ENCODE measurements around the gene ITPKB. TPM values are rescaled to one million over a fixed set of nuclear protein-coding genes. Genes with fewer than 3 reads are reported as not detected.

Gene ITPKB
- polyA plus RNA-seq, 1 of the 3 experiments (the other 2 are of a cell fraction) = 2.4 TPM

DNA sequence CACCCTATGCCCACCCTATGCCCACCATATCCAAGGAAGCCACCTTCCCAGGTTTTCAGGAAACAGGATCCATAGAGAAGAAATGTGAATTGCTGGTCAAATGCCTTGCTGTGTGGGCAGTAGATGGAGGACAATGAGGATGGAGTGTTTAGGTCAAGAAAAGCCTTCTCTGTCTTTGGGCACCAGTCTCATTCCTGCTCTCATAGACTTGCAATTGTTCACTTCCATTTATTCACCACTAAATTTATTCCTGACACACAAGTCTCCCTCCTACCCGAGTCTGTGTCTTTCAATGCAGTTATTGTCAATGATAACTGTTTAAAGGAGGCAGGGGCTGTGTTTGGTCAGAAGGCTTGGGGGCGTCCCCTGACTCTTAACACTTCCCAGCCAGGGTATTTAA is 48.0 kb upstream of the ITPKB start:
- Histone ChIP-seq H3K27me3 (ENCODE audit: insufficient read depth) (0 out of 2 replicates have a peak, but pooled peaks cover 7% of the 10 kb centered on the region), H3K4me2 (no peak overlapping the region), H3K4me3 (ENCODE audit: low read depth in 2 of 2, low read length in 1 of 2) (no peak overlapping the region), H3K79me2 (ENCODE audit: insufficient read depth) (no peaks in the 10 kb centered on the region), H3K9me2 (no peaks in the 10 kb centered on the region), H4K20me1 (ENCODE audit: insufficient read depth) (no peaks in the 10 kb centered on the region), H3K9ac (no peak overlapping the region), H3F3A (replicated peaks; ENCODE audit: insufficient read depth) (no peaks in the 10 kb centered on the region), H3K9me3 (no peaks in the 10 kb centered on the region), H2AFZ (ENCODE audit: low read depth) (no peak overlapping the region), H3K4me1 (ENCODE audit: control insufficient read depth in 1 of 2, insufficient read depth in 2 of 2, low read depth in 1 of 2, low read length in 1 of 2) (no peaks in the 10 kb centered on the region), H3K27ac (ENCODE audit: low read depth in 2 of 2, low read length in 1 of 2) (no peak overlapping the region), H3K36me3 (replicated peaks in 1 of 2; ENCODE audit: control insufficient read depth in 1 of 2, insufficient read depth in 2 of 2, low read length in 1 of 2) (no peaks in the 10 kb centered on the region)
- TF ChIP-seq MEF2A (IDR thresholded peaks at IDR 0.05; ENCODE audit: borderline replicate concordance, low read depth) (no peak), CHD2 (IDR thresholded peaks at IDR 0.05; ENCODE audit: low read length, partially characterized antibody) (no peak), FOXJ3 (CRISPR knock-in tag; IDR thresholded peaks at IDR 0.05) (no peak), TAF1 (IDR thresholded peaks at IDR 0.05; ENCODE audit: borderline replicate concordance, low read depth, low read length) (no peak), RAD21 (IDR thresholded peaks at IDR 0.05; ENCODE audit: low read length) (no peak), TCF12 (IDR thresholded peaks at IDR 0.05) (no peak), MXI1 (IDR thresholded peaks at IDR 0.05; ENCODE audit: low read depth, low read length) (no peak)
- TF ChIP-seq, protein P1, sequence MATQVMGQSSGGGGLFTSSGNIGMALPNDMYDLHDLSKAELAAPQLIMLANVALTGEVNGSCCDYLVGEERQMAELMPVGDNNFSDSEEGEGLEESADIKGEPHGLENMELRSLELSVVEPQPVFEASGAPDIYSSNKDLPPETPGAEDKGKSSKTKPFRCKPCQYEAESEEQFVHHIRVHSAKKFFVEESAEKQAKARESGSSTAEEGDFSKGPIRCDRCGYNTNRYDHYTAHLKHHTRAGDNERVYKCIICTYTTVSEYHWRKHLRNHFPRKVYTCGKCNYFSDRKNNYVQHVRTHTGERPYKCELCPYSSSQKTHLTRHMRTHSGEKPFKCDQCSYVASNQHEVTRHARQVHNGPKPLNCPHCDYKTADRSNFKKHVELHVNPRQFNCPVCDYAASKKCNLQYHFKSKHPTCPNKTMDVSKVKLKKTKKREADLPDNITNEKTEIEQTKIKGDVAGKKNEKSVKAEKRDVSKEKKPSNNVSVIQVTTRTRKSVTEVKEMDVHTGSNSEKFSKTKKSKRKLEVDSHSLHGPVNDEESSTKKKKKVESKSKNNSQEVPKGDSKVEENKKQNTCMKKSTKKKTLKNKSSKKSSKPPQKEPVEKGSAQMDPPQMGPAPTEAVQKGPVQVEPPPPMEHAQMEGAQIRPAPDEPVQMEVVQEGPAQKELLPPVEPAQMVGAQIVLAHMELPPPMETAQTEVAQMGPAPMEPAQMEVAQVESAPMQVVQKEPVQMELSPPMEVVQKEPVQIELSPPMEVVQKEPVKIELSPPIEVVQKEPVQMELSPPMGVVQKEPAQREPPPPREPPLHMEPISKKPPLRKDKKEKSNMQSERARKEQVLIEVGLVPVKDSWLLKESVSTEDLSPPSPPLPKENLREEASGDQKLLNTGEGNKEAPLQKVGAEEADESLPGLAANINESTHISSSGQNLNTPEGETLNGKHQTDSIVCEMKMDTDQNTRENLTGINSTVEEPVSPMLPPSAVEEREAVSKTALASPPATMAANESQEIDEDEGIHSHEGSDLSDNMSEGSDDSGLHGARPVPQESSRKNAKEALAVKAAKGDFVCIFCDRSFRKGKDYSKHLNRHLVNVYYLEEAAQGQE (IDR thresholded peaks at IDR 0.05; ENCODE audit: low read depth, low read length) = no peak
- TF ChIP-seq, protein P2, sequence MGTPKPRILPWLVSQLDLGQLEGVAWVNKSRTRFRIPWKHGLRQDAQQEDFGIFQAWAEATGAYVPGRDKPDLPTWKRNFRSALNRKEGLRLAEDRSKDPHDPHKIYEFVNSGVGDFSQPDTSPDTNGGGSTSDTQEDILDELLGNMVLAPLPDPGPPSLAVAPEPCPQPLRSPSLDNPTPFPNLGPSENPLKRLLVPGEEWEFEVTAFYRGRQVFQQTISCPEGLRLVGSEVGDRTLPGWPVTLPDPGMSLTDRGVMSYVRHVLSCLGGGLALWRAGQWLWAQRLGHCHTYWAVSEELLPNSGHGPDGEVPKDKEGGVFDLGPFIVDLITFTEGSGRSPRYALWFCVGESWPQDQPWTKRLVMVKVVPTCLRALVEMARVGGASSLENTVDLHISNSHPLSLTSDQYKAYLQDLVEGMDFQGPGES (IDR thresholded peaks at IDR 0.05; ENCODE audit: low read depth, low read length) = no peak
- WGBS (ENCODE audit: low lambda C conversion rate) = 26% methylated on average over 2 of the region's 2 CpGs
- CTCF ChIA-PET = no interaction called here
- DNase-seq = no peak
- POLR2A ChIA-PET = no interaction called here

DNA sequence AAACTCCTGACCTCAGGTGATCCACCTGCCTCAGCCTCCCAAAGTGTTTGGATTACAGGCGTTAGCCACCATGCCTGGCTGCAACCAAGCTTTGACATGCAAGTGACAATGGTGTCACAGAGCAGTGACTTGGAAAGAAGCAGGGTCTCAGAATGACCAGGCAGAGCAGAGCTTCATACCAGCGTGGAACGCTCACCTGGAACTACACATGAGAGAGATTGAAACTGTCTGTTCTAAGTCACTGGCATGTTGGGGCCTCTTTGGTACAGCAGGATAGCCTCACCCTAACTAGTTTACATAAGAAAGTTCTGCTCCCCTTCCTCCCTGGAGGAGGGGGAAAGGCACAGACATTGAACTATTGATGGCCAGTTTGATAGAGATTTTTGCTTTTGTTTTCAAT is 47.5 kb upstream of the ITPKB start:
- H3K27me3 ChIP-seq (ENCODE audit: insufficient read depth) = 0 out of 2 replicates have a peak, but pooled peaks cover 7% of the 10 kb centered on the region
- H3F3A ChIP-seq (replicated peaks; ENCODE audit: insufficient read depth) = no peaks in the 10 kb centered on the region
- ChIA-PET CTCF (no interaction called here), POLR2A (no interaction called here)
- H3K27ac ChIP-seq (ENCODE audit: low read depth in 2 of 2, low read length in 1 of 2) = no peak overlapping the region
- no peak overlapping the region for H3K9ac ChIP-seq
- H3K79me2 ChIP-seq (ENCODE audit: insufficient read depth) = no peaks in the 10 kb centered on the region
- no peaks in the 10 kb centered on the region for H4K20me1 ChIP-seq (ENCODE audit: insufficient read depth)
- WGBS (ENCODE audit: low lambda C conversion rate) = 71% methylated on average over 3 of the region's 3 CpGs
- DNase-seq = no peak
- H3K4me3 ChIP-seq (ENCODE audit: low read depth in 2 of 2, low read length in 1 of 2) = no peak overlapping the region
- H3K9me2 ChIP-seq = no peaks in the 10 kb centered on the region
- no peak overlapping the region for H3K4me2 ChIP-seq
- H3K4me1 ChIP-seq (ENCODE audit: control insufficient read depth in 1 of 2, insufficient read depth in 2 of 2, low read depth in 1 of 2, low read length in 1 of 2) = no peaks in the 10 kb centered on the region
- H3K9me3 ChIP-seq = no peaks in the 10 kb centered on the region
- no peaks in the 10 kb centered on the region for H3K36me3 ChIP-seq (replicated peaks in 1 of 2; ENCODE audit: control insufficient read depth in 1 of 2, insufficient read depth in 2 of 2, low read length in 1 of 2)
- no peak overlapping the region for H2AFZ ChIP-seq (ENCODE audit: low read depth)
- TF ChIP-seq MEF2A (IDR thresholded peaks at IDR 0.05; ENCODE audit: borderline replicate concordance, low read depth) = no peak
- TF ChIP-seq POLR2AphosphoS5 (IDR thresholded peaks at IDR 0.05; ENCODE audit: low read depth, low read length) = no peak
- TF ChIP-seq, protein P1 (IDR thresholded peaks at IDR 0.05; ENCODE audit: low read depth, low read length) = no peak
- TF ChIP-seq, protein P3, sequence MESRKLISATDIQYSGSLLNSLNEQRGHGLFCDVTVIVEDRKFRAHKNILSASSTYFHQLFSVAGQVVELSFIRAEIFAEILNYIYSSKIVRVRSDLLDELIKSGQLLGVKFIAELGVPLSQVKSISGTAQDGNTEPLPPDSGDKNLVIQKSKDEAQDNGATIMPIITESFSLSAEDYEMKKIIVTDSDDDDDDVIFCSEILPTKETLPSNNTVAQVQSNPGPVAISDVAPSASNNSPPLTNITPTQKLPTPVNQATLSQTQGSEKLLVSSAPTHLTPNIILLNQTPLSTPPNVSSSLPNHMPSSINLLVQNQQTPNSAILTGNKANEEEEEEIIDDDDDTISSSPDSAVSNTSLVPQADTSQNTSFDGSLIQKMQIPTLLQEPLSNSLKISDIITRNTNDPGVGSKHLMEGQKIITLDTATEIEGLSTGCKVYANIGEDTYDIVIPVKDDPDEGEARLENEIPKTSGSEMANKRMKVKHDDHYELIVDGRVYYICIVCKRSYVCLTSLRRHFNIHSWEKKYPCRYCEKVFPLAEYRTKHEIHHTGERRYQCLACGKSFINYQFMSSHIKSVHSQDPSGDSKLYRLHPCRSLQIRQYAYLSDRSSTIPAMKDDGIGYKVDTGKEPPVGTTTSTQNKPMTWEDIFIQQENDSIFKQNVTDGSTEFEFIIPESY (IDR thresholded peaks at IDR 0.05; ENCODE audit: borderline replicate concordance, low read depth) = no peak
- no peak for TF ChIP-seq GABPA (IDR thresholded peaks at IDR 0.05; ENCODE audit: low read depth)
- TF ChIP-seq SMC3 (IDR thresholded peaks at IDR 0.05; ENCODE audit: low read depth, low read length) = no peak
- TF ChIP-seq, protein P4, sequence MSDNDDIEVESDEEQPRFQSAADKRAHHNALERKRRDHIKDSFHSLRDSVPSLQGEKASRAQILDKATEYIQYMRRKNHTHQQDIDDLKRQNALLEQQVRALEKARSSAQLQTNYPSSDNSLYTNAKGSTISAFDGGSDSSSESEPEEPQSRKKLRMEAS (IDR thresholded peaks at IDR 0.05; ENCODE audit: low read depth) = no peak
- TF ChIP-seq, protein P5, sequence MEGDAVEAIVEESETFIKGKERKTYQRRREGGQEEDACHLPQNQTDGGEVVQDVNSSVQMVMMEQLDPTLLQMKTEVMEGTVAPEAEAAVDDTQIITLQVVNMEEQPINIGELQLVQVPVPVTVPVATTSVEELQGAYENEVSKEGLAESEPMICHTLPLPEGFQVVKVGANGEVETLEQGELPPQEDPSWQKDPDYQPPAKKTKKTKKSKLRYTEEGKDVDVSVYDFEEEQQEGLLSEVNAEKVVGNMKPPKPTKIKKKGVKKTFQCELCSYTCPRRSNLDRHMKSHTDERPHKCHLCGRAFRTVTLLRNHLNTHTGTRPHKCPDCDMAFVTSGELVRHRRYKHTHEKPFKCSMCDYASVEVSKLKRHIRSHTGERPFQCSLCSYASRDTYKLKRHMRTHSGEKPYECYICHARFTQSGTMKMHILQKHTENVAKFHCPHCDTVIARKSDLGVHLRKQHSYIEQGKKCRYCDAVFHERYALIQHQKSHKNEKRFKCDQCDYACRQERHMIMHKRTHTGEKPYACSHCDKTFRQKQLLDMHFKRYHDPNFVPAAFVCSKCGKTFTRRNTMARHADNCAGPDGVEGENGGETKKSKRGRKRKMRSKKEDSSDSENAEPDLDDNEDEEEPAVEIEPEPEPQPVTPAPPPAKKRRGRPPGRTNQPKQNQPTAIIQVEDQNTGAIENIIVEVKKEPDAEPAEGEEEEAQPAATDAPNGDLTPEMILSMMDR (IDR thresholded peaks at IDR 0.05) = no peak
